ENCODE results near the gene RGS4. TPM values are rescaled to one million over a fixed set of nuclear protein-coding genes. Genes with fewer than 3 reads are reported as not detected.

The RGS4 gene
- total and polyA plus RNA-seq, 2 experiments from 2014 or later: 6.8 to 16.8 TPM

DNA sequence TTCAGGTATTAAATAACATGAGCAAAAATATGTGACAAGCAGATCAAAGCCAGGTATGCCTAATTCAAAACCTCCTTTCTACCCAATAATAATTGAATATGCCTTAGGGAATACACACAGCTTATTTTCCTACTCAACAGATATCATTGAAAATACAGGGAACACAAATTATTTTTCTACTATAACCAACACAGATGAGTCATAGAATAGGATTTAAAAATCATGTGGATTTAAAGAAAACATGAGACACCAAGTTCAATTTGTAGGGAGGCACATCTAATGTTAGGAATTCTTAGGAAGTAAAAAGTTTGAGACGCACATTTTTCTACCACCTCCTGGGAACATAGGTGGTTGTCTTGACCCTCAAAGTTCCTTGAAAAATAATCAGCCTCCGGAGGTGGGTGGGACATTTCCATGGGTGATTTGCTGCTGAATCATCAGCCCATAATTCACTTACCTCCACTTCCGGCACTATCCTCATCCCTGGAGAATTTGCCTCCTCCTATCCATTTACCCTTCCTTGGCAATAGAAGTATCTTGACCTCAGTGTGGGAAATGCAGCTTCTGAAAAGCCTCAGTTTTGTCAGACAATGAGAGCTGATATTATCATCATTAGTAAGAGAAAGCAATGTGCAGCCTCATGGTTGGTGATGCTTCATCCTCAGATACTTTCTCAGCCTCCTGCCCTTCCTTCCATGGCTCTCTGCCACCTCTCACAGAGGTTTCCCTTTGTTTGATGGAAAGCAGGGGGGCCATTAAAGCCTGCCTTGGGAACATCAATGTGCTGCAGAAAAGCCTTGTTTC lies 33.5 kb upstream of the RGS4 start:
- Histone ChIP-seq H3K79me2 (no peaks in the 10 kb centered on the region), H3K4me2 (no peak overlapping the region), H3K9me3 (ENCODE audit: low read depth) (no peaks in the 10 kb centered on the region), H3K36me3 (replicated peaks; ENCODE audit: insufficient read depth, low read depth) (no peaks in the 10 kb centered on the region), H3K27ac (no peak overlapping the region), H3K27me3 (no peaks in the 10 kb centered on the region), H3K9me2 (replicated peaks; ENCODE audit: insufficient read depth) (no peaks in the 10 kb centered on the region), H3K4me1 (ENCODE audit: insufficient read depth) (no peaks in the 10 kb centered on the region), H4K20me1 (ENCODE audit: insufficient read depth, poor library complexity, severe bottlenecking) (no peaks in the 10 kb centered on the region), H3K4me3 (no peak overlapping the region), H2AFZ (no peak overlapping the region)
- TF ChIP-seq EZH2phosphoT487 (IDR thresholded peaks at IDR 0.05; ENCODE audit: low read depth, severe bottlenecking, unreplicated experiment) (no peak), EZH2 (IDR thresholded peaks at IDR 0.05; ENCODE audit: borderline replicate concordance) (no peak), CTCF (IDR thresholded peaks at IDR 0.05; ENCODE audit: poor library complexity) (no peak)
- no peak for DNase-seq (ENCODE audit: low spot score)
- 54% methylated on average over 3 of the region's 3 CpGs for WGBS (ENCODE audit: low lambda C conversion rate, missing lambda C conversion rate)

- Histone ChIP-seq H2AFZ (no peak overlapping the region), H3K79me2 (no peaks in the 10 kb centered on the region), H3K27me3 (no peaks in the 10 kb centered on the region), H3K9me2 (replicated peaks; ENCODE audit: insufficient read depth) (no peaks in the 10 kb centered on the region), H3K4me1 (ENCODE audit: insufficient read depth) (no peaks in the 10 kb centered on the region), H3K36me3 (replicated peaks; ENCODE audit: insufficient read depth, low read depth) (no peaks in the 10 kb centered on the region), H4K20me1 (ENCODE audit: insufficient read depth, poor library complexity, severe bottlenecking) (no peaks in the 10 kb centered on the region), H3K27ac (no peak overlapping the region), H3K4me2 (no peak overlapping the region), H3K4me3 (no peak overlapping the region), H3K9me3 (ENCODE audit: low read depth) (no peaks in the 10 kb centered on the region)
- no peak for TF ChIP-seq EZH2phosphoT487 (IDR thresholded peaks at IDR 0.05; ENCODE audit: low read depth, severe bottlenecking, unreplicated experiment)
- no peak for TF ChIP-seq CTCF (IDR thresholded peaks at IDR 0.05; ENCODE audit: poor library complexity)
- TF ChIP-seq EZH2 (IDR thresholded peaks at IDR 0.05; ENCODE audit: borderline replicate concordance): no peak
- 54% methylated on average over 1 of the region's 1 CpG for WGBS (ENCODE audit: low lambda C conversion rate, missing lambda C conversion rate)
- DNase-seq (ENCODE audit: low spot score): no peak
Observed at GRCh38 chr1:163036671-163037070, 32.5 kb upstream of the RGS4 start.

- no peak overlapping the region for H3K27ac ChIP-seq
- no peak overlapping the region for H3K4me3 ChIP-seq
- DNase-seq (ENCODE audit: low spot score): no peak
- H3K9me2 ChIP-seq (replicated peaks; ENCODE audit: insufficient read depth): no peaks in the 10 kb centered on the region
- H3K36me3 ChIP-seq (replicated peaks; ENCODE audit: insufficient read depth, low read depth): no peaks in the 10 kb centered on the region
- no peaks in the 10 kb centered on the region for H3K4me1 ChIP-seq (ENCODE audit: insufficient read depth)
- no peak overlapping the region for H2AFZ ChIP-seq
- H3K79me2 ChIP-seq: no peaks in the 10 kb centered on the region
- 95% methylated on average over 2 of the region's 2 CpGs for WGBS (ENCODE audit: low lambda C conversion rate, missing lambda C conversion rate)
- H4K20me1 ChIP-seq (ENCODE audit: insufficient read depth, poor library complexity, severe bottlenecking): no peaks in the 10 kb centered on the region
- peaks cover 4% of the 10 kb centered on the region for H3K9me3 ChIP-seq (ENCODE audit: low read depth)
- no peaks in the 10 kb centered on the region for H3K27me3 ChIP-seq
- TF ChIP-seq EZH2 (IDR thresholded peaks at IDR 0.05; ENCODE audit: borderline replicate concordance): no peak
- TF ChIP-seq EZH2phosphoT487 (IDR thresholded peaks at IDR 0.05; ENCODE audit: low read depth, severe bottlenecking, unreplicated experiment): no peak
- no peak for TF ChIP-seq CTCF (IDR thresholded peaks at IDR 0.05; ENCODE audit: poor library complexity)
- no peak overlapping the region for H3K4me2 ChIP-seq
Observed at GRCh38 chr1:163038928-163039706, 30.0 kb upstream of the RGS4 start.
